H1 (cell line): ENCODE measurements around the gene TNXB. TPM values are rescaled to one million over a fixed set of nuclear protein-coding genes. Genes with fewer than 3 reads are reported as not detected.

Experiments used
- ASH2L ChIP-seq: fragments of 200-600, 300-600 bp; sonication (generic); IDR thresholded peaks from one replicate; pipeline ENCODE4 v1.7.1; 2017; ENCODE audit warnings: low read length
- BRCA1 ChIP-seq: IDR thresholded peaks from 2 replicates; pipeline ENCODE4 v1.6.1; 2012; ENCODE audit warnings: low read depth, low read length, improper control_type of control experiment
- CEBPB ChIP-seq: IDR thresholded peaks from 2 replicates; pipeline ENCODE4 v1.6.1; 2012; ENCODE audit warnings: low read depth, low read length
- CHD2 ChIP-seq: IDR thresholded peaks from 2 replicates; pipeline ENCODE4 v1.6.1; 2012; ENCODE audit warnings: low read length, improper control_type of control experiment
- CREB1 ChIP-seq: IDR thresholded peaks from 2 replicates; pipeline ENCODE4 v1.6.1; 2012; ENCODE audit warnings: inconsistent platforms
- CTBP2 ChIP-seq: IDR thresholded peaks from 2 replicates; pipeline ENCODE4 v1.7.0; 2011; ENCODE audit warnings: borderline replicate concordance, mild to moderate bottlenecking, moderate library complexity, mixed read lengths, low read length; ENCODE audit not compliant: insufficient read depth, insufficient read length
- CTCF ChIP-seq, 3 experiments: IDR thresholded peaks; 1 replicate in 2 of 3; 2 replicates in 1 of 3; pipeline versions ENCODE4 v1.5.1 to v1.6.1; 2011; ENCODE audit warnings: low read length in 3 of 3, mild to moderate bottlenecking in 3 of 3, inconsistent platforms in 2 of 3, low read depth in 1 of 3, moderate library complexity in 1 of 3; ENCODE audit not compliant: insufficient read depth in 1 of 3; ENCODE audit errors: control extremely low read depth in 1 of 3
- EP300 ChIP-seq, 2 experiments: IDR thresholded peaks; 1 replicate in 1 of 2; 2 replicates in 1 of 2; pipeline ENCODE4 v1.6.1; 2011 to 2012; ENCODE audit warnings: low read depth in 2 of 2, low read length in 2 of 2, mild to moderate bottlenecking in 2 of 2, borderline replicate concordance in 1 of 2, inconsistent platforms in 1 of 2, moderate library complexity in 1 of 2
- EZH2 ChIP-seq: fragments of 200-600 bp; sonication (generic); IDR thresholded peaks from 2 replicates; pipeline ENCODE4 v1.7.1; 2012; ENCODE audit warnings: low read depth, mild to moderate bottlenecking, moderate library complexity, low read length, inconsistent platforms; ENCODE audit not compliant: severe bottlenecking
- HDAC6 ChIP-seq: IDR thresholded peaks from one replicate; pipeline ENCODE4 v1.7.1; 2012; ENCODE audit warnings: low read depth, mild to moderate bottlenecking, inconsistent platforms, low read length, moderate library complexity
- KDM4A ChIP-seq: IDR thresholded peaks from one replicate; pipeline ENCODE4 v1.7.1; 2012; ENCODE audit warnings: low read depth, mild to moderate bottlenecking, moderate library complexity, low read length, inconsistent platforms; ENCODE audit not compliant: severe bottlenecking
- MAX ChIP-seq: IDR thresholded peaks from 2 replicates; pipeline ENCODE4 v1.6.1; 2012; ENCODE audit warnings: inconsistent platforms
- POLR2A ChIP-seq, 2 experiments: IDR thresholded peaks; 1 replicate in 1 of 2; 2 replicates in 1 of 2; pipeline ENCODE4 v1.6.1; 2011; ENCODE audit warnings: low read depth in 2 of 2, low read length in 2 of 2, mild to moderate bottlenecking in 2 of 2; ENCODE audit errors: control extremely low read depth in 1 of 2
- POLR2AphosphoS5 ChIP-seq: IDR thresholded peaks from 2 replicates; pipeline ENCODE4 v1.6.1; 2011; ENCODE audit warnings: low read depth, low read length
- SAP30 ChIP-seq: fragments of 300-600 bp; sonication (generic); IDR thresholded peaks from 2 replicates; pipeline ENCODE4 v1.7.1; 2012; ENCODE audit warnings: low read length, moderate library complexity, mild to moderate bottlenecking, inconsistent platforms; ENCODE audit not compliant: insufficient read depth, insufficient replicate concordance
- SIN3A ChIP-seq, 2 experiments: IDR thresholded peaks in 1 of 2; conservative IDR thresholded peaks in 1 of 2; 2 replicates each; pipeline ENCODE4 v1.6.1; 2011 to 2012; ENCODE audit warnings: low read length in 2 of 2, improper control_type of control experiment in 1 of 2, low read depth in 1 of 2, mild to moderate bottlenecking in 1 of 2
- SP2 ChIP-seq: IDR thresholded peaks from 2 replicates; pipeline ENCODE4 v1.6.1; 2012; ENCODE audit warnings: mild to moderate bottlenecking, low read length, inconsistent platforms
- SP4 ChIP-seq: IDR thresholded peaks from 2 replicates; pipeline ENCODE4 v1.6.1; 2012; ENCODE audit warnings: low read length, inconsistent platforms
- SRF ChIP-seq: IDR thresholded peaks from 2 replicates; pipeline ENCODE4 v1.6.1; 2011; ENCODE audit warnings: mild to moderate bottlenecking, low read depth, low read length, moderate library complexity
- TAF1 ChIP-seq: IDR thresholded peaks from 2 replicates; pipeline ENCODE4 v1.6.1; 2011; ENCODE audit warnings: mild to moderate bottlenecking, low read depth, low read length
- TEAD4 ChIP-seq: IDR thresholded peaks from 2 replicates; pipeline ENCODE4 v1.6.1; 2012; ENCODE audit warnings: low read depth, low read length, inconsistent platforms, mixed read lengths
- ZNF274 ChIP-seq: IDR thresholded peaks from 2 replicates; pipeline ENCODE4 v1.7.0; 2012; ENCODE audit warnings: low read length, borderline replicate concordance; ENCODE audit errors: extremely low read depth
- polyA plus RNA-seq, 7 experiments: library from polyadenylated mRNA; depleted of rRNA in 3 of 7; stranded (reverse) in 5 of 7; unstranded in 2 of 7; fragments of >200 nt in 5 of 7; fragments of 200-250 nt in 2 of 7; gene quantifications; 1 replicate in 5 of 7; 2 replicates in 1 of 7; 4 replicates in 1 of 7; pipeline versions ENCODE4 v1.2.1 to v1.2.3, GENCODE V29; 2011 to 2013; ENCODE audit warnings: missing spikeins in 2 of 7, mixed read lengths in 2 of 7
- total RNA-seq: library from RNA; stranded (reverse); fragmentation: NEBNext Ultra II Directional; extraction: Animal tissue kit (Norgen Biotek cat#: 25700); gene quantifications from 2 replicates; pipeline ENCODE4 v1.2.1, GENCODE V29; 2021

The TNXB gene
- total and polyA plus RNA-seq, 2 of the 8 experiments (the other 6 are each of a cell fraction or from before 2014, with no cell fraction given): 3.1 to 4.8 TPM

GRCh38 chr6:32127717-32128592, 18.8 kb upstream of the TNXB start, which contains the start of gene ATF6B (continued):
- no peak for TF ChIP-seq BRCA1
- peak; percentile 88 for TF ChIP-seq SAP30
- TF ChIP-seq SRF: no peak
- TF ChIP-seq TEAD4: no peak
- no peak for TF ChIP-seq KDM4A
- TF ChIP-seq CTCF (IDR thresholded peaks at IDR 0.05; ENCODE audit: control extremely low read depth in 1 of 3, insufficient read depth in 1 of 3, low read depth in 1 of 3, low read length in 3 of 3): no peak
- TF ChIP-seq SP2: no peak; the same call in 1 of the 2 replicates
- peak in 1 of 2 experiments; percentile 73; a peak in 2 of 4 replicates for TF ChIP-seq SIN3A (conservative IDR thresholded peaks at IDR 0.05 in 1 of 2, IDR thresholded peaks at IDR 0.05 in 1 of 2; ENCODE audit: low read depth in 1 of 2, low read length in 2 of 2)
- no peak for TF ChIP-seq MAX
- peak; percentile 76 for TF ChIP-seq POLR2AphosphoS5
- peak; percentile 73 for TF ChIP-seq CHD2
- TF ChIP-seq ZNF274: no peak
- no peak for TF ChIP-seq EP300 (IDR thresholded peaks at IDR 0.05; ENCODE audit: borderline replicate concordance in 1 of 2, low read depth in 2 of 2, low read length in 2 of 2)
- TF ChIP-seq EZH2: no peak
- TF ChIP-seq ASH2L: peak; percentile 87
- TF ChIP-seq CEBPB: no peak
- no peak for TF ChIP-seq CTBP2
- peak; percentile 48 for TF ChIP-seq SP4
- TF ChIP-seq POLR2A (IDR thresholded peaks at IDR 0.05; ENCODE audit: control extremely low read depth in 1 of 2, low read depth in 2 of 2, low read length in 2 of 2): peak; percentile 52 to 86; a peak in 2 of 3 replicates
- TF ChIP-seq HDAC6: no peak
- peak; percentile 57; the same call in 1 of the 2 replicates for TF ChIP-seq CREB1
- peak; percentile 69 for TF ChIP-seq TAF1
